ENCODE measurements around the gene POLRMT.

POLRMT gene

DNA sequence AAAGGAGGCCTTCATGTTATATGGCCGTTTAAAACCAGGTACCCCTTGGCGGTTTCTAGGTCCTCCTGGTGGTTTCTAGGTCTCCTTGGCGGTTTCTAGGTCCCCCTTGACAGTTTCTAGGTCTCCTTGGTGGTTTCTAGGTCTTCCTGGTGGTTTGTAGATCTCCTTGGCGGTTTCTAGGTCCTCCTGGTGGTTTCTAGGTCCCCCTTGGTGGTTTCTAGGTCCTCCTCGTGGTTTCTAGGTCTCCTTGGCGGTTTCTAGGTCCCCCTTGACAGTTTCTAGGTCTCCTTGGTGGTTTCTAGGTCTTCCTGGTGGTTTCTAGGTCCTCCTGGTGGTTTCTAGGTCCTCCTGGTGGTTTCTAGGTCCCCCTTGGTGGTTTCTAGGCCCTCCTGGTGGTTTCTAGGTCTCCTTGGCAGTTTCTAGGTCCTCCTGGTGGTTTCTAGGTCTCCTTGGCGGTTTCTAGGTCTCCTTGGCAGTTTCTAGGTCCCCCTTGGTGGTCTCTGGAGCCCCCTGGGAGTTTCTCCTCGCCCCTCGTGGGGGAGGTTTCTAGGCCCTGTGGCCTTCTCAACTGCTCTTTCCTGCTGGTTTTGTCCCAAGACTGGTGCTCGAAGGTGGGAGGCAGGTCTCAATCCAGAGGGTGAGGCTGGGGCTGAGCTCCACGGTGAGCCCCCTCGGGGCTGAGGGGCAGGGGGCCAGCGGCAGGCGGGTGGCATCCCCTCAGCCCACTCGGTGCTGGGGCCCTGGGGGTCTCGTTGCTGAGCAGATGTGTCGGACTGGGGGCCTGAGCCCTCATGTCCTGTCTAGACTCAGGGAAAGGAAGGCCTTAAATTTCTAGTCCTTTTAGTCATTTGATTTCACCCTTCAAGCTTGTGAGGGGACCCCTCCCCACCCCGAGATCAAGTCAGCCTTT lies 35.7 kb downstream of the POLRMT start:
- TF ChIP-seq, protein P1, sequence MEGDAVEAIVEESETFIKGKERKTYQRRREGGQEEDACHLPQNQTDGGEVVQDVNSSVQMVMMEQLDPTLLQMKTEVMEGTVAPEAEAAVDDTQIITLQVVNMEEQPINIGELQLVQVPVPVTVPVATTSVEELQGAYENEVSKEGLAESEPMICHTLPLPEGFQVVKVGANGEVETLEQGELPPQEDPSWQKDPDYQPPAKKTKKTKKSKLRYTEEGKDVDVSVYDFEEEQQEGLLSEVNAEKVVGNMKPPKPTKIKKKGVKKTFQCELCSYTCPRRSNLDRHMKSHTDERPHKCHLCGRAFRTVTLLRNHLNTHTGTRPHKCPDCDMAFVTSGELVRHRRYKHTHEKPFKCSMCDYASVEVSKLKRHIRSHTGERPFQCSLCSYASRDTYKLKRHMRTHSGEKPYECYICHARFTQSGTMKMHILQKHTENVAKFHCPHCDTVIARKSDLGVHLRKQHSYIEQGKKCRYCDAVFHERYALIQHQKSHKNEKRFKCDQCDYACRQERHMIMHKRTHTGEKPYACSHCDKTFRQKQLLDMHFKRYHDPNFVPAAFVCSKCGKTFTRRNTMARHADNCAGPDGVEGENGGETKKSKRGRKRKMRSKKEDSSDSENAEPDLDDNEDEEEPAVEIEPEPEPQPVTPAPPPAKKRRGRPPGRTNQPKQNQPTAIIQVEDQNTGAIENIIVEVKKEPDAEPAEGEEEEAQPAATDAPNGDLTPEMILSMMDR (IDR thresholded peaks at IDR 0.05; ENCODE audit: low read length, missing control alignments) = no peak
- no peak for DNase-seq (ENCODE audit: low read depth)
- H3K4me3 ChIP-seq (replicated peaks; ENCODE audit: low read depth, low read length) = no peak overlapping the region

DNA sequence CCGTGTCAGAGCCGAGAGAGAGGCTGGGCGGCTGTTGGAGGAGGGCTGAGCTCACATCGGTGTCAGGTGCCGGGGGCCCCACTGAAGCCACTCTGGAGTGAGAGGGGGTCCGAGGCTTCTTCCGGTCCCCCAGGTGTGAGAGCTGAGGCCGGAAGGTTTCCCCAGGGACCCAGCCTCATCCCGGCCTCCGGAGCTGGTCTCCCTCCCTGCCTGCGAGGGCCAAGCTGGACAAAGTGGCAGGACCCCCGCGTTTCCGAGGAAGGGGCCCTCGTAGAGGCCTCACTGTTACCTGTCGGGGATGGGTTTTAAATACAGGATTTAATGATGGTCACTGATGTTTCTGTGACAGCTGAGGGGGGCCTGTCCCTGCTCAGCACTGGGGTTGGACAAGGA lies 37.1 kb downstream of the POLRMT start:
- DNase-seq (ENCODE audit: low read depth) = no peak
- H3K4me3 ChIP-seq (replicated peaks; ENCODE audit: low read depth, low read length) = no peak overlapping the region
- TF ChIP-seq, protein P1 (IDR thresholded peaks at IDR 0.05; ENCODE audit: low read length, missing control alignments) = no peak

DNA sequence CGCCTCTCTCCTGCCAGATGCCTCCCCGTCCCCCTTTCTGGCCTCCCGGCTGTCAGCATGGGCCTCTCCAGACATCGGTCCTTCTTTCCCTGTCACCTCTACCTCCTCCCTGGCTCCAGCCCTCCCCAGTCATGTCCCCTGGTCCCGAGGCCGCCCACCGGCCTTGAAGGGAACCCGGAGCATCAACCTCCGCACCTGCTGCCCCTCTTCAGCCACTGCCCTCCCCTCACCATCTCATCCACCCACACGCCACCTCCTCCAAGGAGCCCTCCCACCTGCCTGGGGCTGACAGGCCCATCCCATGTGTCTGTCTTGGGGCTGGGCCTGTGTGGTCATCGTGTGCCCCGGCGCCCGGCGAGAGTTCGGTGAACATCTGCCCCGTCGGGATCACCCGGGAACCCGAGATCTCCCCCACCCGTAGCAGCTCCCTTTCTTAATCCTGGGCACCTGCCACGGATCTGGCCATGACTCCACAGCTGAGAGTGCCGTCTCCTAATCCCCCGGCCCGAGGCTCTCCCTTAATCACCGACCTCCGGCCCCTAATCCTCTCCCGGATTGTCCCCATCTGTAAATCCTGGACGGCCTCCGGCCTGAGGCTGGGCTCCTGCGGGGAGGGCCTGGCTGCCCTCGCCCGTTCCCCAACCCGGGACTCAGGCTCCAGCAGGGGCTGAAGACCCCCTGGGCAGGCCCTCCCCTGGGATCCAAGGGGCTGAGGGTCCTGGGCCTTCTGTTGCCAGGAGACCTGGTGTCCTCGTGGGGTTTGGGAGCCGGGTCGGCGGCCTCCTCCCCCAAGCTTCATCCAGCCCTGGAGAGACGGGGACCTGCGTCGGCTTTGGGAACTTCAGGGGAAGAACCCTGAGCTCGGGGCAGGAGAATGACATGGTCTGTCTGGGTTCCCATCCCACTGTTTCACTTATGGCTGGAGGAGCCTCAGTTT lies 37.7 kb downstream of the POLRMT start:
- H3K4me3 ChIP-seq (replicated peaks; ENCODE audit: low read depth, low read length) = no peak overlapping the region
- TF ChIP-seq, protein P1 (IDR thresholded peaks at IDR 0.05; ENCODE audit: low read length, missing control alignments) = no peak

DNA sequence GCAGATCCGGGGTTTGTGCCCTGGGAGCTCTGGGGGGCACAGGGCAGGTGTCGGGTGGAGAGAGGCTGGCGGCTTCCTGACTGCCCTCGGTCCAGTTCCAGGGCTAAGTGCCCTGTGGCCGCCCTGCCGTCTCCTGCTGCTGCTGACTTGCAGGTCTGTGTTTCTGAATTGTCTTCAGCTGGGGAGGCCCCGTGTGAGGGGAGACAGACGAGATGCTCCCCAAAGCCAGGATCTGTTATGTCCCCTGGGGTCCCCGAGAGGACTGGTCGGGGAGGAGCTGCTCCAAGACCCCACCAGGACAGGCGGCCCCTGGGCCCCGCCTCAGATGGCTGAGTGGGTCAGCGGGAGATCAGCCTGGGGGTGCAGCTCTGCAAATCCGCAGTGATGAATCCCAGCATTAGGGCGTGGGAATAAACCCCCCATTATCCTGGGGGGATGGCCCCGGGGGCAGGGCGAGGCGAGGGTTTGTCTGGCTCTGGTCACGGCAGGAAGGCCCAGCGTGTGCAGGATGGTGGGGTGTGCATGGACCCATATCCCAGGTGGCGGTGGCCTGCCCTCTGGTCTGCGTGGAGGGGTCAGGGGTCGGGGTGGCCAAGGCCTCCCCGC lies 39.0 kb downstream of the POLRMT start:
- DNase-seq (ENCODE audit: low read depth) = no peak
- TF ChIP-seq, protein P1 (IDR thresholded peaks at IDR 0.05; ENCODE audit: low read length, missing control alignments) = no peak
- H3K4me3 ChIP-seq (replicated peaks; ENCODE audit: low read depth, low read length) = no peak overlapping the region

More for the DNA sequence above, 37.7 kb downstream of the POLRMT start:
- no peak for DNase-seq (ENCODE audit: low read depth)

DNA sequence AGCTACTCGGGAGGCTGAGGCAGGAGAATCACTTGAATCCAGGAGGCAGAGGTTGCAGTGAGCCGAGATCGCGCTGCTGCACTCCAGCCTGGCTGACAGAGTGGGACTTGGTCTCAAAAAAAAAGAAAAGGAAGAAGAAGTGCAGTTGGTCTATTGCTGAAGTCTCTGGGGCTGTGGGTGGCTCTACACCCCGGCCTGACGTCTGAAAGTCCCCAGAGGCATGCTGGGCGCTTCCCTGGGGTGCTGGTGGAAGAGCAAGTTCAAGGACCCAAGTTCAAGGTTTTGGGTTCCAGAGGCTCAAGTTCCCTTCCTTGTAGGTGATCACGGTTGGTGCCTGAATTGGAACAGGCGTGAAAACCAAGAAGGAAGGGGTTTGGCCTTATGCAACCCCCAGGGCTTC lies 39.8 kb downstream of the POLRMT start:
- TF ChIP-seq, protein P1 (IDR thresholded peaks at IDR 0.05; ENCODE audit: low read length, missing control alignments) = no peak
- no peak for DNase-seq (ENCODE audit: low read depth)
- H3K4me3 ChIP-seq (replicated peaks; ENCODE audit: low read depth, low read length) = no peak overlapping the region

GRCh38 chr19:593055-593454 lies 40.3 kb downstream of the POLRMT start:
- TF ChIP-seq, protein P1 (IDR thresholded peaks at IDR 0.05; ENCODE audit: low read length, missing control alignments) = no peak
- no peak overlapping the region for H3K4me3 ChIP-seq (replicated peaks; ENCODE audit: low read depth, low read length)
- DNase-seq (ENCODE audit: low read depth) = no peak
